ENCODE data around the gene P2RY11.

- TF ChIP-seq POLR2A (IDR thresholded peaks at IDR 0.05; ENCODE audit: low read length) = no peak
- no peak for TF ChIP-seq GATA1 (IDR thresholded peaks at IDR 0.05; ENCODE audit: low read depth, low read length)
Observed at GRCh38 chr19:10069046-10069445, 42.4 kb upstream of the P2RY11 start.

All from erythroblast (primary cell).